ENCODE data around the gene CHMP4A. TPM values are rescaled to one million over a fixed set of nuclear protein-coding genes. Genes with fewer than 3 reads are reported as not detected.

Gene CHMP4A, protein sequence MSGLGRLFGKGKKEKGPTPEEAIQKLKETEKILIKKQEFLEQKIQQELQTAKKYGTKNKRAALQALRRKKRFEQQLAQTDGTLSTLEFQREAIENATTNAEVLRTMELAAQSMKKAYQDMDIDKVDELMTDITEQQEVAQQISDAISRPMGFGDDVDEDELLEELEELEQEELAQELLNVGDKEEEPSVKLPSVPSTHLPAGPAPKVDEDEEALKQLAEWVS
- polyA plus RNA-seq (ENCODE audit: low read depth in 6 of 6) = 100 to 1,000 TPM; 139 to 167 (median 157) TPM

- Mint-ChIP-seq H3K9me3 (no peaks in the 10 kb centered on the region), H3K27me3 (no peaks in the 10 kb centered on the region), H3K27ac (peak within 1 kb of the TSS; percentile 97 to 100 (median 99)), H3K36me3 (peaks cover 10 to 17% of the 10 kb centered on the region in 2 donors), H3K4me1 (peaks cover 38 to 71% (median 53%) of the 10 kb centered on the region in 3 donors), H3K4me3 (peak within 1 kb of the TSS; percentile 91 to 99 (median 96))
- peak; percentile 76 to 77 for ATAC-seq (ENCODE audit: low read depth in 2 of 2)
- peak; percentile 95 for DNase-seq
Observed at GRCh38 chr14:24212924-24213865, at the start of gene CHMP4A. CHMP4A (minus strand) TSS chr14:24213488; CDS start chr14:24213439, 49 bp downstream.

- H3K4me3 Mint-ChIP-seq = no peak overlapping the region
- peaks cover 0 to 9% (median 3%) of the 10 kb centered on the region in 3 donors for H3K4me1 Mint-ChIP-seq
- DNase-seq (no peak), ATAC-seq (ENCODE audit: low read depth in 2 of 2) (no peak)
- no peaks in the 10 kb centered on the region for H3K27me3 Mint-ChIP-seq
- peaks cover 3 to 16% of the 10 kb centered on the region in 2 donors for H3K36me3 Mint-ChIP-seq
- no peaks in the 10 kb centered on the region for H3K9me3 Mint-ChIP-seq
- H3K27ac Mint-ChIP-seq = peak overlapping the region in 1 of 6 donors; percentile 49
Observed at GRCh38 chr14:24261969-24262327, 48.7 kb upstream of the CHMP4A start.

DNA sequence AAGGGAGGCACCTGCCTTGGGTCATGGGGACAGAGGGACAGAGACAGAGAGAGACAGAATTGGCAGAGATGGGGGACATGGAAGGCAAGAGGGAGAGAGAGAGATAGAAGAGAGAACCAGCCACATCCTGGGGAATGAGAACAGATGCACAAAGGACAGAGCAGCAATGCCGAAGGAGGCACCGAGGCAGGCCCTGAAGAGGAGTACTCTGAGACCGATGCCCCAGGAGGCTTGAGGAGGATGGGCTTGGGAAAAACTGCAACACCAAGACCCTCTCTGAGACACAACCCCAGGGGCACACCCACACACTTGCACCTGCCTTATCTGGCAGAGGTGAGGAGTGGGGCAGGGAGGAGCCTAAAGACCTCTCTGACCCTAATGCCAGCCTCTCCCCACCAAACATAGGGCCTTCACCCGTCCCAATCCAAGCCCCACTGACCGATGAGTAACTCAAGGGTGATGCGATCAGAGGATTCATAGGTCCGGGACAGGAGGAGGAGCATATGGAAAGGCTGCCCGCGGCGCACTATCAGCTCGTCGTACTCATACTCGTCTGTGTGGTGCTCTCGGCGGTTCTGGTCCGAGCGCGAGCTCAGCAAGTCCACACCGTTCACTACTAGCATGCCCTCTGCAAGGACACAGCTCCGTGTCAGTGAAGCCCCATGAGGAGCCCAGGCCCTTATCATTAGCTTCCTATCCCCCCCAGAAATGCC, 48.1 kb upstream of the CHMP4A start:
- Mint-ChIP-seq H3K4me1 (peaks cover 0 to 4% (median 0%) of the 10 kb centered on the region in 3 donors), H3K4me3 (no peak overlapping the region), H3K9me3 (no peaks in the 10 kb centered on the region), H3K27ac (peak overlapping the region in 4 of 6 donors; percentile 12 to 80 (median 60)), H3K27me3 (no peaks in the 10 kb centered on the region), H3K36me3 (peaks cover 0 to 10% of the 10 kb centered on the region in 2 donors)
- ATAC-seq (ENCODE audit: low read depth in 2 of 2) (no peak), DNase-seq (no peak)

DNA sequence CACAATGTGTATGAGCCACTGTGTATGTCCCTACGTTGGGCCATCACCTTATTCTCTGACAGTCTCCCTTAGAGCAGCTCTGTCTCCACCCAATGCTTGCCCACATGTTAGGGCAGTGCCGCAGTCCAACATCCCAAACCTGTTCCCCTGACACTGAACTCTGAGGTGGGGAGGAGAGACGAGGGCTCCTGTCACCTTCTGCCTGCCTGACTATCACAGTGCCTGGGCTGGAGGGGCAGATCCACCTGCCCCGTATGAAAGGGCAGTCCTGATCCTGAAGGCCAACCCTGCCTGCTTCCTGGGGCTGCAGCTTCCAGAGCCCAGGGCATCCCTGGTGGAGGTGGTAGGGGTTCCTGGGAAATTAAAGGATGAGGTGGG, 47.5 kb upstream of the CHMP4A start:
- Mint-ChIP-seq H3K4me1 (no peaks in the 10 kb centered on the region), H3K36me3 (peaks cover 0 to 7% of the 10 kb centered on the region in 2 donors), H3K9me3 (no peaks in the 10 kb centered on the region), H3K4me3 (no peak overlapping the region), H3K27ac (peak overlapping the region in 1 of 6 donors; percentile 12), H3K27me3 (no peaks in the 10 kb centered on the region)
- DNase-seq (no peak), ATAC-seq (ENCODE audit: low read depth in 2 of 2) (no peak)

- DNase-seq = no peak
- ATAC-seq (ENCODE audit: low read depth in 2 of 2) = no peak
- Mint-ChIP-seq H3K36me3 (peaks cover 0 to 7% of the 10 kb centered on the region in 2 donors), H3K27me3 (no peaks in the 10 kb centered on the region), H3K9me3 (no peaks in the 10 kb centered on the region), H3K4me3 (no peak overlapping the region), H3K4me1 (no peaks in the 10 kb centered on the region), H3K27ac (peak overlapping the region in 2 of 6 donors; percentile 12 to 75)
Observed at GRCh38 chr14:24260026-24260779, 46.9 kb upstream of the CHMP4A start.

DNA sequence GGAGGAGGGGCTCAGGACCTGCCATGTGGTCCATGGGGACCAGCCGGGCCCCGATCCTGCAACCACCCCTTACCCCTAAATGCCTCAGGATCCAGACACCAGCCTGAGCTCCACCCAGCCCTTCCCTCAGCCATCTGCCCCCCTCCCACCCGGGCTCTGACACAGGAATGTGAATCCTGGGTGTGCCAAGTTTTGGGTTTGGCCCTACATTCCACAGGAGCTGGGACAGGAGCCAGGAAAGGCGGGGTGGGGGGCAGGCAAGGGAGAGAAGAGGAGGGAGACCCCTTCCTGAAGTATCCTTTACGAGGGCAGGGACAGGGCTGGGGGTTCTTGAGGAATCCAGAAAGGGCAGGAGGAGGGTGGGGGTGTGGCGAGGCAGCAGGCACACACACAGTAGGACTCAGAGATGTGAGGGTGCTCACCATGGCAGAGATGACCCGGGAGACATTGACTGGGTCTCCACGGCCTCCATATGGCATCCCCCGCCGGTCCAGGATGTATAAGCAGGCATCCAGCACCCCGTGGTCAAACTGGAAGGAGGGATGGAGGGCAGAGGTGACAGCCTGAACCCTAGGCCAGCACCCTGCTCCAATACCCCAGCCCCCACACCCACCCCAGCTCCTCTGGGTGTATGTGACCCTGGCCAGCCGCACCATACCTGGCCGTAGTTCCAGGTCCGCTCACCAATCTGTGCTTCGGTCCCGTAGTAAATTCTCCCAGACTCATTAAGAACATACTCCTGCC, 46.2 kb upstream of the CHMP4A start:
- Mint-ChIP-seq H3K4me1 (no peaks in the 10 kb centered on the region), H3K27me3 (no peaks in the 10 kb centered on the region), H3K27ac (peak overlapping the region in 1 of 6 donors; percentile 75), H3K36me3 (peaks cover 0 to 7% of the 10 kb centered on the region in 2 donors), H3K4me3 (peak overlapping the region in 1 of 8 donors; percentile 21), H3K9me3 (no peaks in the 10 kb centered on the region)
- ATAC-seq (ENCODE audit: low read depth in 2 of 2) (no peak), DNase-seq (no peak)

- Mint-ChIP-seq H3K4me1 (no peaks in the 10 kb centered on the region), H3K36me3 (peaks cover 0 to 7% of the 10 kb centered on the region in 2 donors), H3K9me3 (no peaks in the 10 kb centered on the region), H3K4me3 (no peak overlapping the region), H3K27ac (peak overlapping the region in 1 of 6 donors; percentile 39), H3K27me3 (no peaks in the 10 kb centered on the region)
- no peak for ATAC-seq (ENCODE audit: low read depth in 2 of 2)
- DNase-seq = no peak
Observed at GRCh38 chr14:24258548-24259265, 45.4 kb upstream of the CHMP4A start.

DNA sequence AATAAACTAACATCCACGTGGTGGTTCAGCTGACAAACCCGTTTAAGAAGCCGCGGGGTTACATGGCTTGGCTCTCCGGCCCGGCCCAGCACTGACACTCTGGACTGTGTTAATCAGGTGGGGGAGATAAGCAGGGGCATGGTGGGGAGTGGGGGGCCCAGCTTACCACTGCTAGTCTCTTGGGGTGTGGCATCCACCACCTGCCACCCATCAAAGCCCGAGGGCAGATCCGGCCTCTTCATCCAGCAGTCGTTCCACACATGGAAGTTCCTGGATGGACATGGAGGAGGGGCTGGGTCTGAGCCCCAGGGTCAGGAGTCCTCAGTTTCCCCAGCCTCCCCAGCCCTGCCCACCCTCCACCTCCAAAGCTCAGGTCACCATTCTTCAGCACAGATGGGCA, 44.8 kb upstream of the CHMP4A start:
- no peaks in the 10 kb centered on the region for H3K4me1 Mint-ChIP-seq
- no peak for ATAC-seq (ENCODE audit: low read depth in 2 of 2)
- no peaks in the 10 kb centered on the region for H3K27me3 Mint-ChIP-seq
- H3K36me3 Mint-ChIP-seq = peaks cover 0 to 7% of the 10 kb centered on the region in 2 donors
- H3K27ac Mint-ChIP-seq = peak overlapping the region in 1 of 6 donors; percentile 39
- H3K4me3 Mint-ChIP-seq = no peak overlapping the region
- DNase-seq = no peak
- H3K9me3 Mint-ChIP-seq = no peaks in the 10 kb centered on the region

DNA sequence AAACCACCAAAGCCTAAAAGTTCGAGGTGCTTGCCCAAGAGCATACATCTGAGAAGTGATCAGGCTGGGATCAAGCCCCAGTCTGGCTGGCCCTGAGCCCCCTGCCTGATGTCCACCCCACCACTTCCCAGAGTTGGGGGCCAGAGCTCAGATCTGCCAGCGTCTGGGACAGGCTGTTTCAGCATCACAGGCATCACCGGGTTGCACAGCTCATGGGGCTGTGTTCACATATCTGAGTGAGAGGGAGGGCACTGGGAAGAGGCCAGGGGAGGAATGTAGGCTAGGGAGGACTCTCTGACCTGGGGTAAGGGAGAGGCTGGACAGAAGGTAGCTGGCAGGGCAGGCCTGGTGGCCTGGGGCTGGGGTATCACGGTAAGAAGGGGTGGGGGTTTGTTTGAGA, 43.7 kb upstream of the CHMP4A start:
- Mint-ChIP-seq H3K4me1 (no peaks in the 10 kb centered on the region), H3K4me3 (peak overlapping the region in 1 of 8 donors; percentile 80), H3K36me3 (peaks cover 0 to 7% of the 10 kb centered on the region in 2 donors), H3K27me3 (no peaks in the 10 kb centered on the region), H3K9me3 (no peaks in the 10 kb centered on the region), H3K27ac (no peak overlapping the region)
- ATAC-seq (ENCODE audit: low read depth in 2 of 2) (no peak), DNase-seq (no peak)

DNA sequence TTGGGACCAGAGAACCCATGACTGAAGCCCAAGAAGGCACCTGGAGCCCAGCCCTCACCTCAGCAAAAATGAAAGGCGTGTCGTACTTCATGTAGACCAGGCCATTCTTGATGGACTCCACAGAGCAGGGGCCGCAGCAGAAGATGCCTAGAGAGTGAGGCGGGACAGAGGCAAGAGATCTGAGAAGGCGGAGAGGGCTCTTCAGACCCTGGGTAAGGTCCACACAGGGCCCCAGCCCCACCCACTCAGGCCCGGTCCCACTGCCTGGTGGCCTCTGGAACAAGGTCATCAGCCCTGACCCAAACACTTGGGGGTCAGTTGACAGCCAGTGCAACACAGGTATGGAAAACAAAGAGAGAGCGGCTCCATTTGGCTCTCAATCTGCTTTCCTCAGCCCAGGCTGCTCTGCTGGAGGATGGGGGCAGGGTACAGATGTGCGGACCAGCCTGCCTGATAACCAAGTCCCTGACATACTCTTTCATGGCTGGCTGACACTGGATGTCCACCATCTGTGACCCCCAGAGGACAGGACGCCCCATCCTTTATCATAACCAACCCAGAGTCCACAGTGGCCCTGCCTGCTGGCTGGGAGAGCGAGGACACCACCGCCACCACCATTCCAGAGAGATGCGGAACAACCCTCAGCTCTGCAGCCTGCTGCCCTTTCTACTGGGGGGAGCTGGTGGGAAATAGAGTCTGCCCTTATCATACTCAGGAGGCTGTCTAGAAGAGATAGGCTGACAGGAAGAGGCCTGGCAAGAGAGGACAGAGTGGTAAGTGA, 42.8 kb upstream of the CHMP4A start:
- H3K9me3 Mint-ChIP-seq = no peaks in the 10 kb centered on the region
- H3K36me3 Mint-ChIP-seq = peaks cover 0 to 4% of the 10 kb centered on the region in 2 donors
- H3K4me1 Mint-ChIP-seq = no peaks in the 10 kb centered on the region
- H3K4me3 Mint-ChIP-seq = no peak overlapping the region
- ATAC-seq (ENCODE audit: low read depth in 2 of 2) (no peak), DNase-seq (no peak)
- no peak overlapping the region for H3K27ac Mint-ChIP-seq
- H3K27me3 Mint-ChIP-seq = no peaks in the 10 kb centered on the region

DNA sequence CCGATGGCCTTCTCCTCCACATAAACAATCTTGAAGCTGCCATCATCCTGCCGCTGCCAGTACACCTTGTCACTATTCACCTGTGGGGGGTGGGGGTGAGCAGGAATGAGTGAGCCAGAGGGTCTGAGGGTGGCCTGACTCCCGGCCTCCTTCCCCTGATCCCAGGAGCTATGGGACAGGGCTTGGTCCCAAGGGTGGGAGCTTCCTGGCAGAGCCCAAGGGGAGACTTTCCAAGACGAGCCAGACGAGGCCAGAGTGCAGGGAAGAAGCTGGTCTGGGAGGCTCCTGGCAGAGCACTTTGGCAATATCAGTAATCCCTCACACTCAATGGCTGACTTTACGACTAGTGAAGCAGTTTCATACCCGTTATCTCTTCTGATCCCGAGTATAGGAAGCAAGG, 42.1 kb upstream of the CHMP4A start:
- Mint-ChIP-seq H3K27me3 (no peaks in the 10 kb centered on the region), H3K27ac (peak overlapping the region in 1 of 6 donors; percentile 75), H3K36me3 (no peaks in the 10 kb centered on the region), H3K9me3 (no peaks in the 10 kb centered on the region), H3K4me1 (peaks cover 0 to 6% (median 0%) of the 10 kb centered on the region in 3 donors), H3K4me3 (no peak overlapping the region)
- DNase-seq (no peak), ATAC-seq (ENCODE audit: low read depth in 2 of 2) (no peak)

All from naive B cell (primary cell).